Liver (tissue), 3 donors: ENCODE results near the gene PGPEP1.
A peak's percentile ranks its signal among the peaks of the same experiment; 100 is the strongest.

ENCODE experiments used
- GABPA ChIP-seq, 2 donors: IDR thresholded peaks in 1 of 2; conservative IDR thresholded peaks in 1 of 2; 2 replicates each; pipeline ENCODE4 v1.6.1; 2016; ENCODE audit warnings: antibody characterized with exemption in 2 of 2, mild to moderate bottlenecking in 1 of 2, moderate library complexity in 1 of 2
- TAF1 ChIP-seq: conservative IDR thresholded peaks from 2 replicates; pipeline ENCODE4 v1.6.1; 2016; ENCODE audit warnings: antibody characterized with exemption, mild to moderate bottlenecking
- YY1 ChIP-seq: IDR thresholded peaks from 2 replicates; pipeline ENCODE4 v1.6.1; 2016; ENCODE audit warnings: antibody characterized with exemption, mild to moderate bottlenecking
- TF ChIP-seq, protein P1 (sequence below): IDR thresholded peaks from 2 replicates; pipeline ENCODE4 v1.6.1; 2016; ENCODE audit warnings: antibody characterized with exemption
- TF ChIP-seq, protein P2 (sequence below): fragments of 150-350 bp; IDR thresholded peaks from 2 replicates; pipeline ENCODE4 v1.5.1; 2017; ENCODE audit warnings: improper control_type of control experiment, low read depth, low read length; ENCODE audit not compliant: missing input control
- donor health status: healthy.
- donor health status: healthy.

DNA sequence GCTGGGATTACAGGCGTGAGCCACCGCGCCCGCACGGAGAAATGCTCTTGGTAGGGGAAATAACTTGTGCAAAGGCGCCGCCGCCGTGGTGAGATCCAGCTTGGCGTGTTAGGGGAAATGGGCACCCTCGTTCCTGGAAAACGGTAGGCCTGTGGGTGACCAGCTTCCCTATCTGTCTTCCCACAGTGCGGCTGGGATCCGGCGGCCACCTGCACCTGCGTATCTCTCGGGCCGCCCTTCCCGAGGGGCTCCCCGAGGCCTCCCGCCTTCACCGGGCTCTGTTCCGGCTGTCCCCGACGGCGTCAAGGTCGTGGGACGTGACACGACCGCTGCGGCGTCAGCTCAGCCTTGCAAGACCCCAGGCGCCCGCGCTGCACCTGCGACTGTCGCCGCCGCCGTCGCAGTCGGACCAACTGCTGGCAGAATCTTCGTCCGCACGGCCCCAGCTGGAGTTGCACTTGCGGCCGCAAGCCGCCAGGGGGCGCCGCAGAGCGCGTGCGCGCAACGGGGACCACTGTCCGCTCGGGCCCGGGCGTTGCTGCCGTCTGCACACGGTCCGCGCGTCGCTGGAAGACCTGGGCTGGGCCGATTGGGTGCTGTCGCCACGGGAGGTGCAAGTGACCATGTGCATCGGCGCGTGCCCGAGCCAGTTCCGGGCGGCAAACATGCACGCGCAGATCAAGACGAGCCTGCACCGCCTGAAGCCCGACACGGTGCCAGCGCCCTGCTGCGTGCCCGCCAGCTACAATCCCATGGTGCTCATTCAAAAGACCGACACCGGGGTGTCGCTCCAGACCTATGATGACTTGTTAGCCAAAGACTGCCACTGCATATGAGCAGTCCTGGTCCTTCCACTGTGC is 47.9 kb downstream of the PGPEP1 start:
- TF ChIP-seq, protein P1, sequence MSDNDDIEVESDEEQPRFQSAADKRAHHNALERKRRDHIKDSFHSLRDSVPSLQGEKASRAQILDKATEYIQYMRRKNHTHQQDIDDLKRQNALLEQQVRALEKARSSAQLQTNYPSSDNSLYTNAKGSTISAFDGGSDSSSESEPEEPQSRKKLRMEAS, result no peak
- TF ChIP-seq GABPA (IDR thresholded peaks at IDR 0.05 in 1 of 2, conservative IDR thresholded peaks at IDR 0.05 in 1 of 2) (no peak), TAF1 (no peak), YY1 (no peak)
- TF ChIP-seq, protein P2, sequence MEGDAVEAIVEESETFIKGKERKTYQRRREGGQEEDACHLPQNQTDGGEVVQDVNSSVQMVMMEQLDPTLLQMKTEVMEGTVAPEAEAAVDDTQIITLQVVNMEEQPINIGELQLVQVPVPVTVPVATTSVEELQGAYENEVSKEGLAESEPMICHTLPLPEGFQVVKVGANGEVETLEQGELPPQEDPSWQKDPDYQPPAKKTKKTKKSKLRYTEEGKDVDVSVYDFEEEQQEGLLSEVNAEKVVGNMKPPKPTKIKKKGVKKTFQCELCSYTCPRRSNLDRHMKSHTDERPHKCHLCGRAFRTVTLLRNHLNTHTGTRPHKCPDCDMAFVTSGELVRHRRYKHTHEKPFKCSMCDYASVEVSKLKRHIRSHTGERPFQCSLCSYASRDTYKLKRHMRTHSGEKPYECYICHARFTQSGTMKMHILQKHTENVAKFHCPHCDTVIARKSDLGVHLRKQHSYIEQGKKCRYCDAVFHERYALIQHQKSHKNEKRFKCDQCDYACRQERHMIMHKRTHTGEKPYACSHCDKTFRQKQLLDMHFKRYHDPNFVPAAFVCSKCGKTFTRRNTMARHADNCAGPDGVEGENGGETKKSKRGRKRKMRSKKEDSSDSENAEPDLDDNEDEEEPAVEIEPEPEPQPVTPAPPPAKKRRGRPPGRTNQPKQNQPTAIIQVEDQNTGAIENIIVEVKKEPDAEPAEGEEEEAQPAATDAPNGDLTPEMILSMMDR, result peak; percentile 89
